ENCODE data around the gene LGALS9B. TPM values are rescaled to one million over a fixed set of nuclear protein-coding genes. Genes with fewer than 3 reads are reported as not detected.
"Not testable (repeated sequence)": the region's sequence is repeated elsewhere in the genome, so short reads cannot be mapped to it uniquely, and the experiment has no call there.

Gene LGALS9B
- not detected for polyA plus RNA-seq (2013, experiment 1 of 2)
- polyA plus RNA-seq (2013, experiment 2 of 2): not detected

DNA sequence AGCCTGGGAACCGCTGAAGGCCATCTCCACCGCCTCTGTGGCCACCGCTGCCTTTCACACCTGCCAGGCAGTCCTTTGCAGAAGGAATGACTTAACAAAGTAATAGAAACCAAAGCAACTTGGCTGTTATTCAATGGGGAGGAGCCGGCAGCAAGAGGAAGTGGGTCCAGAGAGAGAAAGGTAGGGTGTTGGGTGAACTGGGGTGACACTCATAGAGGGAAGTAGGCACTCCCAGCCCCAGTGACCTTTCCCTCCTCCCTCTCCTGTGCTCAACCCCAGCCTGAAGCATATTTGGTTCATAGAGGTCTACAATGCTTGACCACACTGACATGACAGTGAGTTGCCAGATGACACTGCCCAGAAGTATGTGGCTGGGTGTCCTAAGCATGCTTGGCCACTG lies at the start of gene LGALS9B:
LGALS9B (minus strand) TSS at position 93 of the 400 bp plus-strand sequence; CDS start at position 24, 69 bp downstream.
- no CpG with 5 or more reads among the region's 4 CpGs for WGBS
- H3K27me3 ChIP-seq (ENCODE audit: insufficient read depth, low read length); H3K9me3 ChIP-seq (ENCODE audit: insufficient read depth, low read depth, low read length); H3K4me1 ChIP-seq (ENCODE audit: insufficient read depth, low read length); H3K36me3 ChIP-seq (ENCODE audit: insufficient read depth, low read length); H3K9ac ChIP-seq (ENCODE audit: low read depth, low read length); H3K27ac ChIP-seq (ENCODE audit: low read depth, low read length); H3K4me3 ChIP-seq (ENCODE audit: low read length): not testable (repeated sequence)

DNA sequence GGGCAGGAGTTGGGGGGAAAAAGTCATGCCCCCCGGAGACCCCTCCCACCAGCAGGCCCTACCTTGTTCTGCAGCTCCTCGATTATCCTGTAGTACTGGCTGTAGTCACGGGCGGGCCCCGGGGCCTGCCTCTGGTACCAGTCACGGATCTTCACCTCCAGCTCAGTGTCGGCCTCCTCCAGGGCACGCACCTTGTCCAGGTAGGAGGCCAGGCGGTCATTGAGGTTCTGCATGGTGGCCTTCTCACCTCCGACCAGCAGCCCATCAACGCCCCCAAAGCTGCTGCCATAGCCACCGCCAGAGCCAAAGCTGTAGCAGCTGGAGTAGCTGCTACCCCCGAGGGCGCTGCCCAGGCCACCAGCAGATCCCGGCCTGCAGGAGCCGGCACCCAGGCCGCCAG lies 49.6 kb upstream of the LGALS9B start:
- H3K4me1 ChIP-seq (ENCODE audit: insufficient read depth, low read length); H3K27ac ChIP-seq (ENCODE audit: low read depth, low read length); H3K9ac ChIP-seq (ENCODE audit: low read depth, low read length); H3K9me3 ChIP-seq (ENCODE audit: insufficient read depth, low read depth, low read length); H3K4me3 ChIP-seq (ENCODE audit: low read length); H3K36me3 ChIP-seq (ENCODE audit: insufficient read depth, low read length); H3K27me3 ChIP-seq (ENCODE audit: insufficient read depth, low read length): not testable (repeated sequence)
- WGBS: over 99% methylated on average over 13 of the region's 17 CpGs

GRCh38 chr17:20515099-20515498 lies 47.8 kb upstream of the LGALS9B start:
- H3K4me3 ChIP-seq (ENCODE audit: low read length); H3K4me1 ChIP-seq (ENCODE audit: insufficient read depth, low read length); H3K27ac ChIP-seq (ENCODE audit: low read depth, low read length); H3K9me3 ChIP-seq (ENCODE audit: insufficient read depth, low read depth, low read length); H3K27me3 ChIP-seq (ENCODE audit: insufficient read depth, low read length); H3K9ac ChIP-seq (ENCODE audit: low read depth, low read length); H3K36me3 ChIP-seq (ENCODE audit: insufficient read depth, low read length): not testable (repeated sequence)
- 91% methylated on average over 8 of the region's 10 CpGs for WGBS

DNA sequence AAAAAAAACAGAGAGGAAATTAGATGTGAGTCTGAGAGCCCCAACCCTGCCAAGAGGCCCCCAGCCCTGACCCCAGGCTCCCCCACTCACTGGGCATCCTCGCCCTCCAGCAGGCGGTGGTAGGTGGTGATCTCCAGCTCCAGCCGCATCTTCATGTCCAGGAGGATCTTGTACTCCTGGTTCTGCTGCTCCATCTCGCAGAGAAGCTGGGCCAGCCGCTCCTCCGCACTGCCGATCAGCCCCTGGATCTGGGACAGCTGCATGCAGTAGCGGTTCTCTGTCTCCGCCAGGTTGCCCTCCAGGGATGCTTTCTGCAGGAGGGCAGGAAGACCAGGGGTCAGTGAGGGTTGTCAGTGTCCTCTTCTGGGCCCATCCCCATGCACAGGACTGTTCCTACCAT lies 46.2 kb upstream of the LGALS9B start:
- not testable (repeated sequence) for H3K4me3 ChIP-seq (ENCODE audit: low read length); H3K36me3 ChIP-seq (ENCODE audit: insufficient read depth, low read length); H3K9ac ChIP-seq (ENCODE audit: low read depth, low read length); H3K27ac ChIP-seq (ENCODE audit: low read depth, low read length); H3K27me3 ChIP-seq (ENCODE audit: insufficient read depth, low read length); H3K9me3 ChIP-seq (ENCODE audit: insufficient read depth, low read depth, low read length); H3K4me1 ChIP-seq (ENCODE audit: insufficient read depth, low read length)
- WGBS: 89% methylated on average over 3 of the region's 9 CpGs

- no CpG with 5 or more reads among the region's 18 CpGs for WGBS
- H3K9ac ChIP-seq (ENCODE audit: low read depth, low read length); H3K4me1 ChIP-seq (ENCODE audit: insufficient read depth, low read length); H3K4me3 ChIP-seq (ENCODE audit: low read length); H3K9me3 ChIP-seq (ENCODE audit: insufficient read depth, low read depth, low read length); H3K27ac ChIP-seq (ENCODE audit: low read depth, low read length); H3K27me3 ChIP-seq (ENCODE audit: insufficient read depth, low read length); H3K36me3 ChIP-seq (ENCODE audit: insufficient read depth, low read length): not testable (repeated sequence)
These were observed 45.0 kb upstream of the LGALS9B start for GRCh38 chr17:20512378-20512777.

GRCh38 chr17:20511778-20512177 lies 44.4 kb upstream of the LGALS9B start:
- WGBS: no CpG with 5 or more reads among the region's 8 CpGs

DNA sequence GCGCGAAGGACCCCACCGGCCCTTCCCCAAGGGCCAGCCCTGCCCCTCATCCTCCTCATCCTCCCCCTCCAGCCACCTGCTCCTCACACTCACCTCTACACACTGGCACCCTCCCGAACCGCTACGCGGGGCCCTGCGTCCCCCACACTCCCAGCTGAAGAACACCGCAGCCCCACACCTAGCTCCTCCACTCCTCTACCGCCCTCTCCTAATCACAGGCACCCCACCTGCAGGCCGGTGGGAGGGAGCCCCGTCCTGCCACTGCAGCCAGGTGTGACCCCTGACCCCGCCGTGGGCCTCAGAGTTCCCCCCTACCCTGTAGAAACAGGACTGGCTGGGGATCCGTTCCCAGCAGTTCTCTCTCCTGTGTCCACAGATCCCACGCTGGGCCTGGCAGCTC lies 38.0 kb upstream of the LGALS9B start:
- not testable (repeated sequence) for H3K36me3 ChIP-seq (ENCODE audit: insufficient read depth, low read length); H3K27ac ChIP-seq (ENCODE audit: low read depth, low read length); H3K27me3 ChIP-seq (ENCODE audit: insufficient read depth, low read length); H3K4me3 ChIP-seq (ENCODE audit: low read length); H3K9me3 ChIP-seq (ENCODE audit: insufficient read depth, low read depth, low read length); H3K4me1 ChIP-seq (ENCODE audit: insufficient read depth, low read length); H3K9ac ChIP-seq (ENCODE audit: low read depth, low read length)
- 95% methylated on average over 4 of the region's 16 CpGs for WGBS

More at GRCh38 chr17:20511778-20512177, 44.4 kb upstream of the LGALS9B start:
- not testable (repeated sequence) for H3K9ac ChIP-seq (ENCODE audit: low read depth, low read length); H3K9me3 ChIP-seq (ENCODE audit: insufficient read depth, low read depth, low read length); H3K27ac ChIP-seq (ENCODE audit: low read depth, low read length); H3K36me3 ChIP-seq (ENCODE audit: insufficient read depth, low read length); H3K4me1 ChIP-seq (ENCODE audit: insufficient read depth, low read length); H3K4me3 ChIP-seq (ENCODE audit: low read length); H3K27me3 ChIP-seq (ENCODE audit: insufficient read depth, low read length)

GRCh38 chr17:20504388-20505066 lies 37.2 kb upstream of the LGALS9B start:
- WGBS: 80% methylated on average over 3 of the region's 11 CpGs
- not testable (repeated sequence) for H3K27me3 ChIP-seq (ENCODE audit: insufficient read depth, low read length); H3K4me3 ChIP-seq (ENCODE audit: low read length); H3K9me3 ChIP-seq (ENCODE audit: insufficient read depth, low read depth, low read length); H3K36me3 ChIP-seq (ENCODE audit: insufficient read depth, low read length); H3K4me1 ChIP-seq (ENCODE audit: insufficient read depth, low read length); H3K9ac ChIP-seq (ENCODE audit: low read depth, low read length); H3K27ac ChIP-seq (ENCODE audit: low read depth, low read length)

DNA sequence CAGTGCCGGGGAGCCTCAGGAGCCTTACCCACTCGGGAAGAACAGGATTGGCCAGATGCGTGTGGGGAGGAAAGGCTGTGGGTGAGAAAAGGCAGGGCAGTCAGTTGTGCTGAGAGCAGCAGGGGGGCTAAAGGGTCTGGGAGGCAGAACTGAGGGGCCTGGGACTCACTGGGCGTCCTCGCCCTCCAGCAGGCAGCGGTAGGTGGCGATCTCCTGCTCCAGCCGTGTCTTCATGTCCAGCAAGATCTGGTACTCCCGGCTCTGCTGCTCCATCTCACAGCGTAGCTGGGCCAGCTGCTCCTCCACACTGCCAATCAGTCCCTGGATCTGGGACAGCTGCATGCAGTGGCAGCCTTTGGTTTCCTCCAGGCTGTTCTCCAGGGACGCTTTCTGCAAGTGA lies 34.6 kb upstream of the LGALS9B start:
- not testable (repeated sequence) for H3K27ac ChIP-seq (ENCODE audit: low read depth, low read length); H3K4me1 ChIP-seq (ENCODE audit: insufficient read depth, low read length); H3K4me3 ChIP-seq (ENCODE audit: low read length); H3K9ac ChIP-seq (ENCODE audit: low read depth, low read length); H3K9me3 ChIP-seq (ENCODE audit: insufficient read depth, low read depth, low read length); H3K27me3 ChIP-seq (ENCODE audit: insufficient read depth, low read length); H3K36me3 ChIP-seq (ENCODE audit: insufficient read depth, low read length)
- 86% methylated on average over 5 of the region's 11 CpGs for WGBS

GRCh38 chr17:20500346-20500745 lies 33.0 kb upstream of the LGALS9B start:
- not testable (repeated sequence) for H3K4me3 ChIP-seq (ENCODE audit: low read length); H3K9ac ChIP-seq (ENCODE audit: low read depth, low read length); H3K27me3 ChIP-seq (ENCODE audit: insufficient read depth, low read length); H3K4me1 ChIP-seq (ENCODE audit: insufficient read depth, low read length); H3K27ac ChIP-seq (ENCODE audit: low read depth, low read length); H3K36me3 ChIP-seq (ENCODE audit: insufficient read depth, low read length); H3K9me3 ChIP-seq (ENCODE audit: insufficient read depth, low read depth, low read length)
- 79% methylated on average over 3 of the region's 4 CpGs for WGBS

GRCh38 chr17:20495420-20495819 lies 28.1 kb upstream of the LGALS9B start:
- WGBS: no CpG with 5 or more reads among the region's 5 CpGs
- H3K27ac ChIP-seq (ENCODE audit: low read depth, low read length); H3K4me1 ChIP-seq (ENCODE audit: insufficient read depth, low read length); H3K9me3 ChIP-seq (ENCODE audit: insufficient read depth, low read depth, low read length); H3K4me3 ChIP-seq (ENCODE audit: low read length); H3K27me3 ChIP-seq (ENCODE audit: insufficient read depth, low read length); H3K36me3 ChIP-seq (ENCODE audit: insufficient read depth, low read length); H3K9ac ChIP-seq (ENCODE audit: low read depth, low read length): not testable (repeated sequence)

DNA sequence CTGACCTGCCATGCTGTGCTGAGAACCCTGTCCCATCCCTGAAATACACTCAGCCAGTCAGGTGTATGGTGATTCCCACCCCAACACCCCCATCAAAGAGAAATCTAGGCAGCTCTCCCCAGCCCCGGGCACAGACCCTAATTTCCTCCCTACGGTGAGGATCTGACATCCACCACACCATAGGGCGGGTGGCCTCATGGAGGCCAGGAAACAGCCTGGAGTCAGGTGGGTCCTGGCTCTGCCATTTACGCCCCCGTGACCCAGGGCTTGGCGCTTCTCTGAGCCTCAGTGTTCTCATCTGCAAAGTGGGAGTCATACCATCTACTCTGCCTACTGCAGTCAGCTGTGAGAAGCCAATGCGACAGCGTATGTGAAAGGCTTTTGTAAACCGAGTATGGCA lies 27.4 kb upstream of the LGALS9B start:
- H3K27me3 ChIP-seq (ENCODE audit: insufficient read depth, low read length); H3K4me1 ChIP-seq (ENCODE audit: insufficient read depth, low read length); H3K9me3 ChIP-seq (ENCODE audit: insufficient read depth, low read depth, low read length); H3K4me3 ChIP-seq (ENCODE audit: low read length); H3K9ac ChIP-seq (ENCODE audit: low read depth, low read length); H3K27ac ChIP-seq (ENCODE audit: low read depth, low read length); H3K36me3 ChIP-seq (ENCODE audit: insufficient read depth, low read length): not testable (repeated sequence)
- WGBS: 94% methylated on average over 6 of the region's 9 CpGs

All from HUES64 (cell line).